K562 treated with DMSO at 1 percent for 12 hours (cell line): ENCODE results near the gene TLR3. TPM values are rescaled to one million over a fixed set of nuclear protein-coding genes. Genes with fewer than 3 reads are reported as not detected.

Experiments
- total RNA-seq: library from RNA; unstranded; fragments of 300-600 nt; gene quantifications from 2 replicates; pipeline ENCODE4 v1.2.3, GENCODE V29; 2022; ENCODE audit not compliant: insufficient read depth

Gene TLR3
- total RNA-seq, result 0.35 TPM in 1 of 2 replicates, not detected in the other

GRCh38 chr4:186068581-186069348 is at the start of gene TLR3:
TLR3 (plus strand) TSS chr4:186069156; CDS start chr4:186076620, 7,464 bp downstream.

GRCh38 chr4:186104114-186104889 is 35.3 kb downstream of the TLR3 start, which contains the start of gene FAM149A:
FAM149A (plus strand) TSS chr4:186104704.

Other genes starting within 250 kb of the TLR3 start
- gene FAM149A, start 35.5 kb downstream of the TLR3 start, total RNA-seq, result not detected in 2 replicates
- 3.3 and 8.8 TPM in 2 replicates for gene CYP4V2, start 122.4 kb downstream of the TLR3 start, total RNA-seq
- not detected in 2 replicates for gene KLKB1, start 158.4 kb downstream of the TLR3 start, total RNA-seq
- not detected in 2 replicates for gene F11, start 197.0 kb downstream of the TLR3 start, total RNA-seq